ENCODE measurements around the gene HINFP.

DNA sequence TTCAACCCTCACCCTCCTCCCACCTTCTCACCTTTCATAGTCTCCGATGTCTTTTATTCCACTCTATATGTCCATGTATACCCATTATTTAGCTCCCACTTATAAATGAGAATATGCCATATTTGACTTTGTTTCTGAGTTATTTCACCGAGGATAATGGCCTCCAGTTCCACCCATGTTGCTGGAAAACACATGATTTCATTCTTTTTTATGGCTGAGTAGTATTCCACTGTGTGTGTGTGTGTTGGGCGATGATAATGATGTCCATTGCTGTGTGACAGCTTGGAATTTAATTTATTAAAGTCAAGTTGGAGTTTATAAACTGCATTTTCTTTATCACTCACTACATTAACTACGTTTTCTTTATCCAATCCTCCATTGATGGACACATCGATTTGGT is 3.2 kb upstream of the HINFP start:
- TF ChIP-seq CTCF (IDR thresholded peaks at IDR 0.05) (no peak), POLR2A (IDR thresholded peaks at IDR 0.05) (no peak), EP300 (IDR thresholded peaks at IDR 0.05) (no peak)
